Neural cell (in vitro differentiated cells): ENCODE measurements around the gene FPGS. TPM values are rescaled to one million over a fixed set of nuclear protein-coding genes. Genes with fewer than 3 reads are reported as not detected.
"Not testable (repeated sequence)": the region's sequence is repeated elsewhere in the genome, so short reads cannot be mapped to it uniquely, and the experiment has no call there.

Experiments used
- H2AFZ ChIP-seq: fragments of 200-600, 300-800 bp; sonication (generic), shearing (Covaris generic); 2 replicates; pipeline ENCODE4 v1.6.0; 2014; ENCODE audit warnings: low read depth, mild to moderate bottlenecking, antibody characterized with exemption, low read length, moderate library complexity
- H3F3A ChIP-seq: fragments of 200-600 bp; shearing (Covaris generic); 2 replicates; pipeline ENCODE4 v1.6.1; 2016; ENCODE audit warnings: mild to moderate bottlenecking, moderate library complexity, mixed read lengths, antibody characterized with exemption, low read length; ENCODE audit not compliant: insufficient read depth, poor library complexity, severe bottlenecking
- H3K27ac ChIP-seq: fragments of 200-600, 300-800 bp; sonication (generic), shearing (Covaris generic); 2 replicates; pipeline ENCODE4 v1.5.1; 2014; ENCODE audit warnings: mild to moderate bottlenecking, low read length, moderate library complexity
- H3K27me3 ChIP-seq: fragments of 300-800, 200-600 bp; sonication (generic), shearing (Covaris generic); 2 replicates; pipeline ENCODE4 v1.6.0; 2014; ENCODE audit warnings: mild to moderate bottlenecking, low read depth, low read length, moderate library complexity; ENCODE audit not compliant: insufficient read depth
- H3K36me3 ChIP-seq: fragments of 300-800, 200-600 bp; sonication (generic), shearing (Covaris generic); 2 replicates; pipeline ENCODE4 v1.5.1; 2014; ENCODE audit warnings: mild to moderate bottlenecking, antibody characterized with exemption, low read length, moderate library complexity; ENCODE audit not compliant: insufficient read depth
- H3K4me2 ChIP-seq: fragments of 300-800, 200-600 bp; sonication (generic), shearing (Covaris generic); 2 replicates; pipeline ENCODE4 v1.6.0; 2014; ENCODE audit warnings: mild to moderate bottlenecking, low read length
- H3K4me3 ChIP-seq: fragments of 300-800, 200-600 bp; sonication (generic), shearing (Covaris generic); 2 replicates; pipeline ENCODE4 v1.5.1; 2014; ENCODE audit warnings: mild to moderate bottlenecking, low read length, moderate library complexity
- H3K79me2 ChIP-seq: fragments of 200-600 bp; shearing (Covaris generic); replicated peaks from 2 replicates; pipeline ENCODE4 v1.6.0; 2014; ENCODE audit warnings: mild to moderate bottlenecking, low read length, moderate library complexity; ENCODE audit not compliant: insufficient read depth
- H3K9ac ChIP-seq: fragments of 300-800, 200-600 bp; sonication (generic), shearing (Covaris generic); 2 replicates; pipeline ENCODE4 v1.6.1; 2016; ENCODE audit warnings: mild to moderate bottlenecking, low read length, mixed read lengths
- H3K9me2 ChIP-seq: fragments of 200-600 bp; shearing (Covaris generic); 2 replicates; pipeline ENCODE4 v1.6.1; 2016; ENCODE audit warnings: mild to moderate bottlenecking, low read length, mixed read lengths; ENCODE audit not compliant: insufficient read depth
- H3K9me3 ChIP-seq: fragments of 200-600, 300-800 bp; sonication (generic), shearing (Covaris generic); 2 replicates; pipeline ENCODE4 v1.6.1; 2016; ENCODE audit warnings: mild to moderate bottlenecking, mixed run types, low read length, moderate library complexity, mixed read lengths
- H4K20me1 ChIP-seq: fragments of 200-600 bp; shearing (Covaris generic); 2 replicates; pipeline ENCODE4 v1.6.1; 2016; ENCODE audit warnings: mild to moderate bottlenecking, mixed run types; ENCODE audit not compliant: insufficient read depth
- CTCF ChIP-seq: fragments of 450-650 bp; IDR thresholded peaks from 2 replicates; pipeline ENCODE4 v1.5.1; 2014; ENCODE audit warnings: antibody characterized with exemption, mild to moderate bottlenecking, moderate library complexity; ENCODE audit not compliant: poor library complexity, severe bottlenecking
- EP300 ChIP-seq: fragments of 450-650 bp; conservative IDR thresholded peaks from 2 replicates; pipeline ENCODE4 v1.6.1; 2014; ENCODE audit warnings: antibody characterized with exemption, mild to moderate bottlenecking, moderate library complexity; ENCODE audit not compliant: poor library complexity, severe bottlenecking
- EZH2 ChIP-seq: fragments of 200-600, 300-800 bp; shearing (Covaris generic), sonication (generic); IDR thresholded peaks from 2 replicates; pipeline ENCODE4 v1.6.1; 2014; ENCODE audit warnings: antibody characterized with exemption, low read length, borderline replicate concordance, mild to moderate bottlenecking; ENCODE audit not compliant: insufficient read depth, poor library complexity, severe bottlenecking
- MXI1 ChIP-seq: fragments of 450-650 bp; conservative IDR thresholded peaks from 2 replicates; pipeline ENCODE4 v1.6.1; 2014; ENCODE audit warnings: antibody characterized with exemption, mild to moderate bottlenecking; ENCODE audit not compliant: poor library complexity, severe bottlenecking
- POLR2AphosphoS5 ChIP-seq: IDR thresholded peaks from 2 replicates; pipeline ENCODE4 v1.6.1; 2012
- RAD21 ChIP-seq: fragments of 450-650 bp; conservative IDR thresholded peaks from 2 replicates; pipeline ENCODE4 v1.6.1; 2014; ENCODE audit warnings: antibody characterized with exemption, mild to moderate bottlenecking, moderate library complexity
- REST ChIP-seq: IDR thresholded peaks from 2 replicates; pipeline ENCODE4 v1.6.1; 2012; ENCODE audit warnings: borderline replicate concordance
- SMC3 ChIP-seq: fragments of 450-650 bp; conservative IDR thresholded peaks from 2 replicates; pipeline ENCODE4 v1.6.1; 2014; ENCODE audit warnings: antibody characterized with exemption, mild to moderate bottlenecking, moderate library complexity; ENCODE audit not compliant: poor library complexity
- TAF1 ChIP-seq: IDR thresholded peaks from 2 replicates; pipeline ENCODE4 v1.6.1; 2012; ENCODE audit warnings: low read depth
- polyA plus RNA-seq: library from polyadenylated mRNA; depleted of rRNA; stranded (reverse); fragments of >200 nt; gene quantifications from 2 replicates; pipeline ENCODE4 v1.2.3, GENCODE V29; 2014

The FPGS gene
- polyA plus RNA-seq, 1 donor from 2014 or later, result 38.4 TPM

- Histone ChIP-seq H3K4me2 (no peak overlapping the region), H4K20me1 (no peaks in the 10 kb centered on the region), H3F3A (no peaks in the 10 kb centered on the region), H3K79me2 (no peaks in the 10 kb centered on the region), H3K4me3 (no peak overlapping the region), H3K36me3 (no peaks in the 10 kb centered on the region), H2AFZ (no peak overlapping the region), H3K9me3 (no peaks in the 10 kb centered on the region), H3K27ac (no peak overlapping the region), H3K9me2 (no peaks in the 10 kb centered on the region), H3K9ac (no peak overlapping the region), H3K27me3 (no peaks in the 10 kb centered on the region)
- TF ChIP-seq EZH2, result no peak
- no peak for TF ChIP-seq POLR2AphosphoS5
- TF ChIP-seq REST, result no peak
- TF ChIP-seq MXI1, result no peak
- TF ChIP-seq TAF1, result no peak
- TF ChIP-seq EP300, result no peak
- TF ChIP-seq SMC3, result no peak
- TF ChIP-seq RAD21, result no peak
- TF ChIP-seq CTCF, result no peak
These were observed 42.2 kb downstream of the FPGS start for GRCh38 chr9:127844821-127845359.

- not testable (repeated sequence) for H3K36me3 ChIP-seq, H3K9ac ChIP-seq, H3K9me2 ChIP-seq, H4K20me1 ChIP-seq, H3K4me2 ChIP-seq, H3K4me3 ChIP-seq, H3K79me2 ChIP-seq, H3K9me3 ChIP-seq, H3F3A ChIP-seq, H3K27me3 ChIP-seq, H2AFZ ChIP-seq, H3K27ac ChIP-seq
These were observed 42.9 kb downstream of the FPGS start for GRCh38 chr9:127845619-127846018.
